Measurements from ENCODE around the gene NUDT2.
"Not testable (repeated sequence)": the region's sequence is repeated elsewhere in the genome, so short reads cannot be mapped to it uniquely, and the experiment has no call there.

The NUDT2 gene

GRCh38 chr9:34328987-34329832 is at the start of gene NUDT2, which contains the start of gene KIF24:
NUDT2 (plus strand) TSS chr9:34329569; CDS start chr9:34339040, 9,471 bp downstream.
KIF24 (minus strand) TSS chr9:34329268; CDS start chr9:34311346, 17,922 bp downstream.
- DNase-seq (ENCODE audit: low spot score): peak; percentile 97

- DNase-seq (ENCODE audit: low spot score): no peak
Measured at GRCh38 chr9:34282096-34282495, 47.3 kb upstream of the NUDT2 start.

GRCh38 chr9:34289159-34289558 is 40.2 kb upstream of the NUDT2 start:
- DNase-seq (ENCODE audit: low spot score): no peak

DNA sequence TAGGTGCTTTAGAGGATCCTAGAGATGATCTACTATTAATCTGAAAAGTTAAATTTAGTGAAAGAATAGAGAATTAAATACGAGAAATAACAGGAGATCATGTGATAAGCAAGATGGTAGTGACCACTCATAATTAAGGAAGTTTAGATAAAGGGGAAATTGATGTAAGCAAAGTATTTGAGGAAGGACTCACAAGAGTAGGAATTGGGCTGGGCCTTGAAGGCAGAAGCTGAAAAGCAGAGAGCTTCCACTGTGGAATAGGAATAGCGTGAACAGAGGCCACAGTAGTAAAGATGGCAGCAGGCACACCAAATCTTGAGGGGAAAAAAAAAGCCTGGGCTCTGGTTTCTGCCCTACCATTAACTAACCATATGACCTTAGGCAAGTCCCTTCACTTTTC is 38.3 kb upstream of the NUDT2 start:
- no peak for DNase-seq (ENCODE audit: low spot score)

DNA sequence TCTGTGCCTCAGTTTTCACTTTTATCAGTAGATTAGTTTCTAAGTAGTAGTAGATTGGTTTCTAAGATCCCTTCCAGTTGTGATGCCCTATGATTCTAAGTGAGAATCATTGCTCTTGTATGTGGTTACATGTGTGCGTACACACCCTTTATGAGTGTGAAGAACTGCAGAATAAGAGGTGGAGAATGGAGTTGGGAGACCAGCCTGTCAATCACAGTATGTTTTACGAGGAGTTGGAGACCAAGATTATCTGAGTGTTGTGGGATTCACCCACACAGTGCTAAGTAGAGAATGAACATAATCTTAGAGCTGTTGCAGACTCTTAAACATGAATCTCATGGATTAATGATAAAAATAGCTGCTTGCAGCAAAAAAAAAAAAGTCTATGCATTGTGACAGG is 37.9 kb upstream of the NUDT2 start:
- DNase-seq (ENCODE audit: low spot score): no peak

- DNase-seq (ENCODE audit: low spot score): no peak
Measured at GRCh38 chr9:34292552-34292951, 36.8 kb upstream of the NUDT2 start.

- DNase-seq (ENCODE audit: low spot score): not testable (repeated sequence)
Measured at GRCh38 chr9:34301064-34301463, 28.3 kb upstream of the NUDT2 start.

DNA sequence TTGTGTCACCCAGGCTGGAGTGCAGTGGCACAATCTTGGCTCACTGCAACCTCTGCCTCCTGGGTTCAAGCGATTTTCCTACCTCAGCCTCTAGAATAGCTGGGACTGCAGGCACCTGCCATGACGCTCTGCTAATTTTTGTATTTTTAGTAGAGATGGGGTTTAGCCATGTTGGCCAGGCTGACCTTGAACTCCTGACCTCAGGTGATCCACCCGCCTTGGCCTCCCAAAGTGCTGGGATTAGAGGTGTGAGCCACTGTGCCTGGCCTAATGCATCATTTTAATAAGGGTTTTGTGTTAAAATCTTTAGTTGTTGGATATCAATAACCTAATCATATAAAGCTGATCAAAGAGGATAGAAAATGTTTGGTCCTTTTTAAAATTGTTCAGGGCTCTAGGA is 21.1 kb upstream of the NUDT2 start:
- not testable (repeated sequence) for DNase-seq (ENCODE audit: low spot score)

GRCh38 chr9:34310215-34310614 is 19.2 kb upstream of the NUDT2 start:
- DNase-seq (ENCODE audit: low spot score): no peak

DNA sequence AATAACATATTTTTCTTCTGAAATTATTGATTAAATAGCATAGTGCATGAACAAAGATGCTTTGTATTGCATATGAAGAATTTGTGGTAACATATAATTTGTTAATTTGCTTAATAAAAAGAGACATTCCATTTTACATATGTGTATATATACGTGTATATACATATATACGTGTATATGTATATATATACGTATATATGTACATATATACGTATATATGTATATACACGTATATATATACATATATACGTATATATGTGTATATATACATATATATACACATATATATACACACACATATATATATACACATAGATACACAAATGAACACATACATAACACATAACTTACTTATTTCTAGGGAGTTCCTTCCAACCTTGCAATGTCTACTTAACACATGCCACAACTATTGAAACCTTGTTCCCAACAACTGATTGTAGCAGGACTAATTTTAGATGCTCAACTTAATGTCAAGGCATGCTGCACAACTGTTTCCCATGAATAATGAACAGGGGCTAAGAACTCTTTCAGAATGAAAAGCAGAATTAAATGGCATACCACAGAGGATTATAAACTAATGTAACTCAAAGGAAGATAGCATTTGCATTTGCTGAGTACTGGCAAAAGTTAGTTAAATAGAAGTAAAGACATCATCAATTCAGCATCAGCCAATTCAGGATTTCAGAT is 17.7 kb upstream of the NUDT2 start:
- no peak for DNase-seq (ENCODE audit: low spot score)

GRCh38 chr9:34317436-34317835 is 11.9 kb upstream of the NUDT2 start:
- no peak for DNase-seq (ENCODE audit: low spot score)

GRCh38 chr9:34318163-34318790 is 11.1 kb upstream of the NUDT2 start:
- DNase-seq (ENCODE audit: low spot score): no peak

DNA sequence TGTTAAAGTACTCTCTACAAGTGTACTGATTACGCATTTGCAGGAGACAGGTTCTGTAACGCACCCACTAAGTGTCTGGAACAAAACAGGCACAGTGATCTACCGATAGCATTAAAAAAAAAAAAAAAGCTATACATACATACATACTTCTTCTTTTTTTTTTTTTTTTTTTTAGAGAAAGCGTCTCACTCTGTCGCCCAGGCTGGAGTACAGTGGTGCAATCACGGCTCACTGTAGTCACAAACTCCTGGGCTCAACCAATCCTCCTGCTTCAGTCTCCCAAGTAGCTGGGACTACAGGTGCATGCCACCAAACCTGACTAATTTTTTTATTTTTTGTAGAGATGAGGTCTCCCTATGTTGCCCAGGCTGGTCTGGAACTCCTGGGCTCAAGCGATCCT is 7.9 kb upstream of the NUDT2 start:
- DNase-seq (ENCODE audit: low spot score): no peak

GRCh38 chr9:34322899-34323591 is 6.3 kb upstream of the NUDT2 start:
- DNase-seq (ENCODE audit: low spot score): no peak

GRCh38 chr9:34326690-34327089 is 2.7 kb upstream of the NUDT2 start:
- DNase-seq (ENCODE audit: low spot score): no peak

DNA sequence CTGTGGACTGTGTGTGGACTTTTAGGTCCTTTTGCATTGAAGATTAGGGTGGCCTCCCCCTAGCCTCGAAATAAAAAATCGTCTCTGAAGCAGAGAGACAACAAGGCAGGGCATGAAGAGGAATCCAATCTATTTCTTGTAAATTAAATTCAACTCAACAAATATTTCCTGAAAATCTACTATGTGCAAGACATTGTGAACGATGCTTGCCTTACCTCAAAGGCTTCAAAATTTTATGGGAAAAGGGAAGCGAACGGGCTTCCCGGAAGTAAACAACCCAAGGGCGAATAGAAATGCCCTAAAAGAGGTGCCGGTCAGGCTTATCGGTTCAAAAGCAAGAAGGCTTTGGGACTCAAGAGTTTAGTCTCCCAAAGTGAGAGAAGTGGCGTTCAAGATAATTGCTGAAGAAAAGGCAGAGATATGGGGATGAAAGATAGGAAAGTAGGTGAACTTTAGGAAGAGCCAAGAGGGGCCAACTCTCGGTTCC is 826 bp upstream of the NUDT2 start:
- no peak for DNase-seq (ENCODE audit: low spot score)

DNA sequence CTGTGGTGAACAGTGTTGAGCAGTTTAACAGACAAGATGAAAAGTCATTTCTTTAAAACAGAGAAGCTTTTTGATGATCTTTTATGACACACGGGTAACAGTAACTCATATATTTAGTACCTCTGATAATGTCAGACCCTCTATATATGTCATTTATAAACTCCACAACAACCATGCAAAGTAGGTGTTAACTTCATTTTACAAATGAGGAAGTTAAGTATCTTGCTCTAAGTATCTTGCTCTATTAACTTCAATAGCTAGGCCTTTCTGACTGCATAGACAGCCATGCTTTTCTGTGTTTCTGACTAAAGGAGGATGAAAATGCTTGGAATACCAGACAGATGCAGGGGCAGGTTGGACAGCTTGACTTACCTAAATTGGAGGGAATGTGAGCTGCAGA is 1.8 kb downstream of the NUDT2 start:
- no peak for DNase-seq (ENCODE audit: low spot score)

DNA sequence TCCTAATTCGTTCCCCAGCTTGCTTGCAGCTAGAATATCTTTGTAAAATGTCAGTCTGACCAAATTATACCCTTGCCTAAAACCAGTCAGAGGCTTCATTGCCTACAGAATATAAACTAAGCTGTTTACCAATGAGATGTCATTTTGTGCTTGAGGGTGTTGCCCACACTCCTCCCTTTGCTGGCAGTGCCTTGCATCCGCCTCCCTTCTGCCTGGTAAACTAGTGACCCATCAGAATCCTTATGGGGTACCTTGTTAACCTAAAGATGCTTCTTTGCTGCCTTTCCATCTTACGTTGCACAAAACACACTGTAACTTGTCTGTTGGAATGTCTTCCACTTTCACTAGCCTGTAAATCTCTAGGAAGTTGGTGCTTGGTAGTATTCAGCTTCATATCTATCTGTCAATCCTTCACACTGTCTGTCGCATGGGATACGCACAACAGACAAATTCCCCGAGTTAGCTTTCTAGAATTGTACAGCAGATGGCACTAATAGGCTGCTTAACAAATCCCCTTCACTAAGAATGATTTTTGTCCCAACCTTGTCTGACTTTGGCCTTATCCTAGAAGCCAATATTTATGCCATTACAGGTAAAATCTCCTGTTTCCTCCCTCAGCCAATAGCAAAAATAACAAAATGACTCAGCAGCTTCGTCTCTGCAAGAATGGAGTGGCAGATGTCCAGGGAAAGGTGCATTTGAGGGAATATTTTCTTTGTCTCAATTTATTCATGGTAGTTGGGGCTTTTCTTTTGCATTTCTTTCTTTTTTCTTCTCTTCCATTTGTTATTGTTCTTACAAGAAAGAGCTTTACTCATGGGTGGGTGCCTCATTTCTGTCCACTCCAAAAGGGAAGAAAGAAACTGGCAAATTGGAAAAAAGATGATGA is 3.0 kb downstream of the NUDT2 start:
- peak; percentile 41 for DNase-seq (ENCODE audit: low spot score)

DNA sequence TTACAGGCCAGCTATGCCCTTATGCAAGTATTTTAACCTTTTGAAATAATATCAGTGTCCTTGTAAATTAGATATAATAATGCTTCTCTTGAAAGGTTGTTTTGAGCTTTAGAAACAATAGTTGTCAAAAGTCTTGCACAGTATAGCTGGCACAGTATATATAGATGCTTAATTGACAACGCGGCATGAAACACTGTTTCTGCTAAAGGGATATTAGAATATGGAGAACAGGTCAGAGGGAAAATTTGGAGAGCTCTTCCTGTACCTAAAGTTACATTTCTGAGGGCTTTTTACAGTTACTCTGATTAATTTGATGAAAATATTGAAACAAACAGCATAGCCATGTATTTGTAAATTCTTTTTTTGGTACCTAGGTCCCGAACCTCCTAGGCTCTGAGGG is 4.5 kb downstream of the NUDT2 start:
- DNase-seq (ENCODE audit: low spot score): no peak

GRCh38 chr9:34334337-34334824 is 5.0 kb downstream of the NUDT2 start:
- DNase-seq (ENCODE audit: low spot score): no peak

DNA sequence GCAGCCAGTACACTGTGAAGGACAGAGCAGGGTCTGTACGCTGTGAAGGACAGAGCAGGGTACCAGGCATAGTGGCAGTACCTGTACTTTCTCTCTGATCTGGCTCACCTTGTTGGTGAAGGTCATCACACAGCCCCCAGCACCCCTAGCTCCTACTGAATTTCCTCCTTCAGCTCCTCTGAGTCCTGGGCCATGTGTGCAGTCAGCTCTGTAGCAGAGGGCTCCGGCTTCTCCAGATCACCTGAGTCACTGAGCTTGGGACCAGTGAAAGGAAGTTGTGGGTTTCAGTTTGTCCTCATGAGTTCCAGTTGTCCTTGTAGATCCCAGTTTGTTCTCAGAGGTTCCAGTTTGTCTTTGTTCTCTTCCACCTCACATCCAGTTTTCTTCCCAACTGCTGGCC is 5.5 kb downstream of the NUDT2 start:
- no peak for DNase-seq (ENCODE audit: low spot score)

Data from GM03348 (cell line).